Hindlimb muscle (tissue), 1 donor: Measurements from ENCODE around the gene XPO4. TPM values are rescaled to one million over a fixed set of nuclear protein-coding genes. Genes with fewer than 3 reads are reported as not detected.
"Not testable (repeated sequence)": the region's sequence is repeated elsewhere in the genome, so short reads cannot be mapped to it uniquely, and the experiment has no call there.

Experiments
- DNase-seq: peaks from one replicate; pipeline ENCODE4 v3.0.0-alpha.2; 2013
- polyA plus RNA-seq: library from polyadenylated mRNA; unstranded; fragments of 120-200 nt; gene quantifications from one replicate; pipeline ENCODE4 v1.2.1, GENCODE V29; 2013; ENCODE audit not compliant: insufficient read length

XPO4 gene
- 18.8 TPM for polyA plus RNA-seq

GRCh38 chr13:20902438-20903163 lies at the start of gene XPO4:
XPO4 (minus strand) TSS chr13:20902746; CDS start chr13:20902738, 8 bp downstream.
- peak; percentile 92 for DNase-seq

GRCh38 chr13:20948001-20948400 lies 45.5 kb upstream of the XPO4 start:
- DNase-seq, result not testable (repeated sequence)

DNA sequence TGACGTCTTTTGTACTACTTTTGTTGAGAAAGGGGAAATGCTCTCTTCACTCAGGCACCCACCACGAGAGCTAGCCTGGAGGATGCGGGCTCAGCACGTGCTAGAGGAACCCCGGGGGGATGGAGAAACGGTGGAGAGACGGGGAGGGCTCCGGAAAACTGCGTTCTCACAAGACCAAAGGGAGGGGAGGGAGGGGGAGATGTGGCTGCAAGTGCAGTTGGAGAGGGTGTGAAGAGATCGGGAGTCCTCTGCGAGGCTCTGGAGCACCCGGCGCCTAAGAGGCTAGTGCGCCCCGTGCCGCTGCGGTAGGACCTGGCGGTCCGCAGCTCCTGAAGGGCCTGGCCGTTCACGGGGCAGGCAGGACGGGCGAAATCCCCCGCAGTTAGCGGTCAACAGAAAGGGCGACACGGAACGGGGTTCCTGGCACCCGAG lies 43.4 kb upstream of the XPO4 start:
- DNase-seq, result peak; percentile 33

DNA sequence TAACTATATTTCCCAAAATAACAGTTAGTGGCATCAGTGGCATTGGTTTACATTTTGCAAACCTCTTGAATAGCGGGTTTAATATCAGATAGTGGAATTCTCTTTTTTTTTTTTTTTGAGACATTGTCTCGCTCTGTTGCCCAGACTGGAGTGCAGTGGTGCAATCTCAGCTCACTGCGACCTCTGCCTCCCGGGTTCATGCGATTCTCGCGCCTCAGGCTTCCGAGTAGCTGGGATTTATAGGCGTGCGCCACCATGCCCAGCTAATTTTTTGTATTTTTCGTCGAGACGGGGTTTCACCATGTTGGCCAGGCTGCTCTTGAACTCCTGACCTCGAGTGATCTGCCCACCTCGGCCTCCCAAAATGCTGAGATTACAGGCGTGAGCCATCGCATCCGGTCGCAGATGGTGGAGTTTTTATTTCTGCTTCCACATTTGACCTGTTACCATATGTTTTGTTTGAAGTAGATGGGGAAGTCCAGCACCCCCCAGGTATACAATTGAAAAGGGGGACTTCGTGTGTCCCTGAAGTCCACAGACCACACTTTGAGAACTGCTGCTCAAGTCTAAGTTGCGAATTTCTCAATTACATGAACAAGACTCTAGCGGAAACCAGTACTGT lies 40.5 kb upstream of the XPO4 start:
- no peak for DNase-seq

- DNase-seq, result not testable (repeated sequence)
These were observed 38.0 kb upstream of the XPO4 start for GRCh38 chr13:20940511-20940910.

- no peak for DNase-seq
These were observed 37.5 kb upstream of the XPO4 start for GRCh38 chr13:20940083-20940482.

DNA sequence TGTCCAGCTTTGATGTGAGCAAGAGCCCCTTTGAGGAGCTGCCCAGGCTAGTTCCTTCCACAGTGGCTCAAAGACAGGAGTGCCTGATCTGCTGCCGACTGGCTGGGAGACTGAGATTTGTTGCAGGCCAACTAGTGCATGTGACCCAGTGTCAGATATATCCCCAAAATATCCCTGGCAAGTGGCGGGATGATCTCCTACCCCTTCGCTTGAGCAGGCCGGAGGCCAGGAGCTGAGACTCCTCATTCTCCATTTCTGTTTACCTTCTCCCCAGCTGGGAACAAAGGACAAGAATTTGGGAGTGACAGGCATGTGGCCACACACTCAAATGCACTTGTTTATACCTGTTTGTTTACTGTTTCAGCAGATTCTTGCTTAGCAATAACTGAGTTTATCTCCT lies 37.1 kb upstream of the XPO4 start:
- DNase-seq, result no peak

GRCh38 chr13:20938302-20938701 lies 35.8 kb upstream of the XPO4 start:
- DNase-seq, result no peak

- DNase-seq, result no peak
These were observed 25.2 kb upstream of the XPO4 start for GRCh38 chr13:20927596-20928257.

GRCh38 chr13:20925395-20925790 lies 22.8 kb upstream of the XPO4 start:
- not testable (repeated sequence) for DNase-seq

DNA sequence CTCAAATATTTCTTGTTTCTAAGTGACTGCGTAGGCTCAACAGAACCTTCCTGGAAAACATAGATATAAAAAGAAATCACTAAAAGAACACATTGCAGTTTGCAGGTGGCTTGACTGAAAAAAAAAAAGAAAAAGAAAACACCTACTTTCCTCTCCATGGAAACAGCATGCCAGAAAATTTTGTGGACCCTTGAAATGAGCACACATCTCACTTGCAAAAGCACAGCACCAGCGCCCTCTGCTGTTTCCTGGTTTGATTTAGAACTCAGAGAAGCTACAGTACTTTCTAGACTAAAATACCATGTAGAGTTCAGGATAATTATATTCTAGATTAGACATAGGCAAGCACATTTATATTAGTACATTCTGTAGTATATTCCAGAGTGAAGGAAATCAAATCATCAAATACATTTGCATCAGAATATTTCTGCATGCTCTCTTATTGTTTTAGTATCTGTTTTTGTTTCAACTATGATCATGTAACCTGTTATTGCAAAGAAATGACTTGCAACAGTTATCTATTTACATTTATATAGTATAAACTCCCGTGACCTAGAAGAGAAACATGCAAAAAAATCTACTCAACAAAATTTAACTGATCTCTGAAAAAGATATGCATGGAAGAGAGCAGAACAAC lies 22.3 kb upstream of the XPO4 start:
- DNase-seq, result peak; percentile 85

- peak; percentile 7 for DNase-seq
These were observed 20.7 kb upstream of the XPO4 start for GRCh38 chr13:20923272-20923671.

DNA sequence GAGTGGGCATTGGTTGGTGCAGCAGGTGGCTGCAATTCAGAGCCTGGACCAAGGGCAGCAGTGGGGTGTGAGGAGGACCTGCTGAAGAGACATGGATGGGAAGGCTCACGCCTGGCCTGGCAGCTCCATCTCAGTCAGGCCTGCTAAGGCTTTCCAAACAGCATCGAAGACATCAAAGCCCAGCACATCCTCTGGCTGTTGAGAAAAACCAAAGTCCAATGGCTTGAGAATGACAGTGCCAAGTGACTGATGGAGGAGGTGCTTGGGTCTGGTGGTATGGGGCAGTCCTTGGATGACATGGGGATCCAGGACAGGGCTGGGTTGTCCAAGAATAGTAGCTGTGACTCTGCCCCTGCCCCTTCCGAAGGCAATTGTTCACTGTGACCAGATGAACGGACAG lies 19.0 kb upstream of the XPO4 start:
- no peak for DNase-seq

- not testable (repeated sequence) for DNase-seq
These were observed 13.1 kb upstream of the XPO4 start for GRCh38 chr13:20915676-20916075.

GRCh38 chr13:20911037-20911436 lies 8.5 kb upstream of the XPO4 start:
- DNase-seq, result no peak

GRCh38 chr13:20908714-20909497 lies 6.4 kb upstream of the XPO4 start:
- no peak for DNase-seq

GRCh38 chr13:20904908-20905307 lies 2.4 kb upstream of the XPO4 start:
- no peak for DNase-seq

GRCh38 chr13:20903164-20903475 lies 574 bp upstream of the XPO4 start:
- no peak for DNase-seq

DNA sequence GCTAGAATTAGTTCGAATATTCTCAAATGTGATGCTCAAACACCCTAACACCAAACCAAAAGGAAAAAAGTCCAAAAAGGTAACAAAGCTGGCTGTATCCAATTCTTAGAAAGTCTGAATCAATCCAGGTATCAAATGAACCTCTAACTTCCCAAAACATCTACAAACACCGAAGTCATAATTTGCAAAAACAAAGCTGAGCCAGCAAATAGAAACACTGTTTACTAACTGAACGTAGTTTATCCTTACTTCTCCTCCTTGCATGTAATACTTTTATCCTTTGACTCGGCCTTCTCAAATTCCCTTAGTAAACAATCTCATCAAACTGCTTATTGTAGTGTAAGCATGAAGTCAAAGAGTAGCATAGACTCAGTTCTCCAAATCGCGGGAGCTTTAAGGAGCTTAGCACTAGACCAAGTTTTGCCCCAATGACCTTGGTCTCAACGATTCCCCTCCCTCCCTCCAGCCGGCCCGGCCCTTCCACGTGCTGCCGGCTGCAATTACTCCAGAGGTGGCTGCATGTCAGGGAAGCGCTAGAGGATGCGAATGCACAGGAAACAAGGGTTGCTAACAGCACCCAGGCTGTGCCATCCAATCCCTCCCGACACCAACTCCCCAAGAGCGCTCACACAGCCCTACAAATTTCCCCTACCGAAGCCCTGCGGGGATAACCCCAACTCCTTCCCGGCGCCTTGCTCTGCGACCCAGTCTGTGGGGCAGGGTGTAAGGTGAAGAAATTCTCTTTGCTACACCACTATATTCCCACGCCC lies 693 bp downstream of the XPO4 start:
- no peak for DNase-seq

DNA sequence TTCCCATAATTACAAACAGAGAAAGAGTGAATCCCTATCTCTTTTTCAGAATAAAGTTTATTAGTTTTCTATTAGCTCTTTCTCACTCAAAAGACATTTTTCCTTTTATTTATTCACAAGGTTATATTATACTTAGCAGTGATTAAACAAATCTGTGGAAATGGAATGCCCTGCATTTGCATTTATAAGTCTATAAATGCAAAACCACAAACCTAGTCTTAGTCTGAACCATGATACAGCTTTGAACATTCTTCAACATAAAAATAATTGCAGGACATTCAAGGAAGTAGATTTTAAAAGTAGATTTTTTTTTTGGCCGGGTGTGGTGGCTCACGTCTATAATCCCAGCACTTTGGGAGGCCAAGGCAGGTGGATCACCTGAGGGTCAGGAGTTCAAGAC lies 8.3 kb downstream of the XPO4 start:
- DNase-seq, result no peak

GRCh38 chr13:20891768-20892167 lies 10.8 kb downstream of the XPO4 start:
- DNase-seq, result no peak

GRCh38 chr13:20891034-20891433 lies 11.5 kb downstream of the XPO4 start:
- no peak for DNase-seq
